Cerebellar cortex (tissue), 1 donor: ENCODE data around the gene SPRED2.
"Not testable (repeated sequence)": the region's sequence is repeated elsewhere in the genome, so short reads cannot be mapped to it uniquely, and the experiment has no call there.

Experiments used
- DNase-seq: peaks from one replicate; pipeline ENCODE4 v3.0.0-alpha.2; 2015; ENCODE audit warnings: low spot score

SPRED2 gene

GRCh38 chr2:65343386-65343785 lies 89.0 kb downstream of the SPRED2 start:
- no peak for DNase-seq

DNA sequence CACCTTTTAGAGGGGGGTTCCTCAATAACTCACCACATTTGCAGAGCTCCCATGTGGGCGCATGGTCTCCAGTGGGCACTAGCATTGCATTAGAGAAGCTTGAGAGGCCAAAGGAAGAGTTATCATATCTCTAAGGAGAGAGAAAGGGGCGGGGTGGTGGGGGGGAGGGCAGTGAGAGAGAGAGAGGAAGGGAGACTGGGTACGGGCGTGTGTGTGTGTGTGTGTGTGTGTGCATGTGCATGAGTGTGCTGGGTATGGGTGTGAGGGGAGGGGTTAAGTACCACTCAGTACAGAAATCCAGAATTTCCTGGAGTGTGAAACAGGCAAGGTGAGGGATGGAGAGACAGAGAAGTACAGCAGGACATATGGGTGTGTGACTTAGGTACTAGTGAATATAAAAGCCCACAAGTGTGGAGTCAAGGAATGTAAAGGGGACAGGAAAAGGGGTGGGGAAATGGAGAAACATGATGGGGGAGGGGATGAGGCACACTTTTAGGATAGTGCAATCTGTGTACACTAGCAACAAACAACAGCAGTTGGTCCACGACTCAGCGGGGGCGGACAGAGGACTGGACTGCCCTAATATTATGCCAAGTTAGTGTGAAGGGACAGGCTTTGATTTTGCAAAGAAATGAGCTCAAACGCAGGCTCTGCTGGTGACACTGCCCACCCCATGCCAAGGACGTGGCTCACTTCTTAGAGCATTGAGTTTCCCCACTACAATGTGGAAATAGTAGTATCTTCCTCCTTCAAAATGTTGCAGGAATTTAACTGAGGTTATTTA lies 91.3 kb downstream of the SPRED2 start:
- no peak for DNase-seq

- DNase-seq, result no peak
Measured at GRCh38 chr2:65339648-65340047, 92.8 kb downstream of the SPRED2 start.

- DNase-seq, result not testable (repeated sequence)
Measured at GRCh38 chr2:65338830-65339495, 93.4 kb downstream of the SPRED2 start.

GRCh38 chr2:65337915-65338314 lies 94.5 kb downstream of the SPRED2 start:
- not testable (repeated sequence) for DNase-seq

DNA sequence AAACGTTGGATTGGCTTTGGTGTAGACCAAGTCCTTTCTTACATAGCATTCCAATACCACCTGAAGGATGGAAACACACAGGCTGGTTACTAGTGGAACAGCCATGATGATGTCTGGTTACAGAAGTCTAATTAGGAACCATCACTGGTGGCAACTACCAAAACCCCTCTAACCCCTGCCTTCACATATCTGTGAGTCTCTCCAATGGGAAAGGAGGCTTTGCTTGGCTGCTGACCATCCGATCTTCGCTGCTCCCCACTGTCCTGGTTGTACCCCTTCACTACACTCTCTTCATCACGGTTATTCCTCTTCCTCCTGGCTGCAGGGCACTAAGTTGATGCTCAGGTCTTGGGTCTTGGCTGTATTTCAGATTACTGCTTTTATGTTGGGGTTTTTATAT lies 97.7 kb downstream of the SPRED2 start:
- no peak for DNase-seq

GRCh38 chr2:65331336-65332025 lies 100.9 kb downstream of the SPRED2 start:
- DNase-seq, result no peak

DNA sequence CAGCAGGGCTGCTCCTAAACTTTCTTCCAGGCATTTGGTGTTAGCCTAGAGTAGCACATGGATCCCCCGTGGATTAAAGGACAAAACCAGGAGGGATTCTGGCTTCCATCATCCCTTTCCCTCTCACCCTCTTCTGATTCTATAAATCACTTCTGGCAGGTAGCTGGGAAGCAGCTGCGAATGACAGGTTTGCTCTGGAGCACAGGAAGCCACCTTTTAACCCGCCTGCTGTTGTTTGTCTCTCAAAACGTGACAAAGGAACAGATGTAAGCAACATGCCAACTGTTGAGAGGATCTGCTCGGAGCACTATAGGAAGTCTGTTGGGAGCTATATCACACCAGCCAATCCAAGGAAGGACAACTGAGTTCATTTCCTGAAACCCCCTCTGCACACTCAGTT lies 102.9 kb downstream of the SPRED2 start:
- no peak for DNase-seq

DNA sequence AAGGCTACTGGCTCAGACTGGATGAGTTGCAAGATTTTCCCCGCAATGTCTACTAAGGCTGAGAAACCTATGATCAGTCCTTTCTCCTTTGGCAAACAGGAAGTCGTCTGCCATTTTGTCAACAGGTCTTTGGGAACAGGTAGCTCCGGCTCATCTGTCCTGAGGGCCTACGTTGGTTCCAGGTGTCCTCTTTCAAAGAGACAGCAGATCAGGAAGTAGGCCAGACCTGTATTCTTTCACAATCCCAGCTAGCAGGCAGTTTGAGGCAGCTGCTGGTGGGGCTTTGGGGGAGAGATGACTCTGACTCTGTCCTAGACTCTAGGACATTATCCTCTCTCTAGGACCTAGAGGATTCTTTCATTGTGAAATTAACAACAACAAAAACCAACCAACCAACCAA lies 106.1 kb downstream of the SPRED2 start:
- no peak for DNase-seq

DNA sequence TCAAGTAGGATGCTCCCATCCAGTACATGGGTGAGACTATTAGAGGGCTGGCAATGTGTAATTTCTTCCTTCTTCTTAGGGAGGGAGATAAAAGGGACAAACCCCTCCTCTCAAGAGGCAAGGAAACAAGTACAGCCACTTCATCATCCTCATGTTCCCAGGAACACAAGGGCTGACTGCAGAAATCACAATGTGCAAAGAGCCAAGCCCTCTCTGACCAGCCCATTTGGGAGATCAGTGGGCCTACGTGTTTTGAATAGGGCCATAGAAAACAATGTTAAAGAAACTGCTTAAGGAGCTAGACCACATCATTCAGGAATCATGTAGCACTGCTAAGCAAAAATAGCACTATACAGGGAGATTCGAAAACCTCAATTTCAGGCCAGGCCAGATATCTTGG lies 107.3 kb downstream of the SPRED2 start:
- DNase-seq, result no peak

DNA sequence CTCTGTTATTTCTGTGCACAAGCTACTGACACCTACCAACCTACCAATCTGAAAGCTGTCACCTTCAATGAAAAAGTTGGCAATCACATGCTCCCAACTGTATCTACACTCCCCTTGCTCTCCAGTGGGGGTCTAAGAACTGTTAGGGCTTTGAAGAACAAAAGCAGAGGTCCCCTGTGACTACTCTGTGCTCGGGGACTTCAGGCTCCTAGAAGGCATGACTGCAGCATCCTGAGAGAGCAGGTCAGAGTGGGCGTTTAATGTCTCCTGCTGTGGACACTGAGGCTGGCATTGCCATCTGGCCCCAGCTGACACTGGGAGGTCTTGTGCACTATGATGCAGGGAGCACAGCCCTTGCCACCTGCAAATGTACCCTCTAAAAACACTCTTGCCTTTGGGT lies 111.5 kb downstream of the SPRED2 start:
- no peak for DNase-seq

GRCh38 chr2:65320042-65320725 lies 112.2 kb downstream of the SPRED2 start:
- peak; percentile 33 for DNase-seq

- no peak for DNase-seq
Measured at GRCh38 chr2:65319674-65320041, 112.7 kb downstream of the SPRED2 start.

DNA sequence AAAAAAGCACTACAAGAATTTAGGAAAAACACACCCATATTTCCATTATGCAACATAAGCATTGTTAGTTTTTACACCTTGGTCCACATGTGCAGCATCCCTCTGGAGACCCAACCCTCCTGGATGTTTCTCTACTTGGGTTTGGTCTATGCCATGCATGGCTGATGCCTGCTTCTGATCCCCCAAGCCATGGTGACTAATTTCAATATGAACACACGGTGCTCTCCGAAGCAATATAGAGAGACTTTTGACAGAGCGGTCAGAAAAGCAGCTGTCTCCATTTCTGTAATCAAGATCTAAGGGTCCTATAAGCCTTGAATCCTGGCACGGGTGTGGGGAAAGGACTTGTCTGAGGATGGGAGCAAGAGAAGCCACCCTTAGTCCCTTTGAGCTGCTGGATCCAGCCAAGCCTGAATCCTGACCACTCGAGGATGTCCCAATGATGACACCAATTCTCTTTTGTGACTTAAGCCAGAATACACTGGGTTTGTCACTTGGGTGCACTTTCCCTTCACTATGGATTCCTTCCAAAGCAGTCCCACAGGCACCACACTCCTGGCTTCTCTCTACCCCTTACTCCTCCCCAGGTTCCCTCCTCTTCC lies 113.2 kb downstream of the SPRED2 start:
- DNase-seq, result no peak

GRCh38 chr2:65317841-65318240 lies 114.6 kb downstream of the SPRED2 start:
- DNase-seq, result no peak

DNA sequence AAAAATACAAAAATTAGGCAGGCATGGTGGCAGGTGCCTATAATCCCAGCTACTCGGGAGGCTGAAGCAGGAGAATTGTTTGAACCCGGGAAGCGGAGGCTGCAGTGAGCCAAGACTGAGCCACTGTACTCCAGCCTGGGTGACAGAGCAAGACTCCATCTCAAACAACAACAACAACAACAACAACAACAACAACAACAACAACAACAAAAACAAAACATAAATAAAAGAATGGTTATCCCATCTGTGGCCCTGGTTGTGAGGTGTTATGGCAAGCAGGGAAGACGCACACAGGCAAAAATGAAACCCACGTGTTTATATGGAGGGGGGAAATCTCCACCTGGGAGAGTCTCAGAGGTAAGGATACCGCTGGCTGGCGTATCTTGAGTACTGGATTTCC lies 115.0 kb downstream of the SPRED2 start:
- DNase-seq, result not testable (repeated sequence)

GRCh38 chr2:65316072-65316471 lies 116.3 kb downstream of the SPRED2 start:
- DNase-seq, result no peak

DNA sequence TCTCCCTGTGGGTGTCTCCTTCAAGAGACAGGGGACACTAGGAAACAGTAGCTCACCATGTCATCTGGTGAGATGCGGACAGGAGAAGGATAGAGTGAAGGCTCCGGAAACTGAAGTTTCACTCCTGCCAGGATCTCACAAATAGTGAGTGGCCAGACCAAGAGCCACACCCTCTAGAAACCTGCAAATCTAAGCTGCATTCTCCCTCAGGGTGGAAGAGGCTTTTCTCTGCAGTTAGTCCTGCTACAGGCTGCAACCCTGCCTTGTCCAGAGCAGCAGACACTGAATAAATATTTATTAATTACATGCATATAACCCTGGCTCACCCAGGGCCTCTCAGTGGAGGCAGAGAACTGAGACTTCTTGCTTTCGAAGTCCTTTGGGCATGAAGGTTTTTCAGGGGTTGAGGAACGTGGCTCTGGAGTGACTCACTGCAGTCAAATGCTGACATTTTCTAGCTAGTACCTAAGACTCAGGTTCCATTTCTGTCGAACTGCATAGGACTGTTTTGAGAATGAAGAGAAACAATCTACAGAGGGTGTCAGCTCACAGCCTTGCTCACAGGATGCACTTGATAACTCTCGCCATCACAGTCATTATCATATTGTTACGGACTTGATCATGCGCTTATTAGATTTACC lies 117.5 kb downstream of the SPRED2 start:
- no peak for DNase-seq

- no peak for DNase-seq
Measured at GRCh38 chr2:65313954-65314256, 118.5 kb downstream of the SPRED2 start.

DNA sequence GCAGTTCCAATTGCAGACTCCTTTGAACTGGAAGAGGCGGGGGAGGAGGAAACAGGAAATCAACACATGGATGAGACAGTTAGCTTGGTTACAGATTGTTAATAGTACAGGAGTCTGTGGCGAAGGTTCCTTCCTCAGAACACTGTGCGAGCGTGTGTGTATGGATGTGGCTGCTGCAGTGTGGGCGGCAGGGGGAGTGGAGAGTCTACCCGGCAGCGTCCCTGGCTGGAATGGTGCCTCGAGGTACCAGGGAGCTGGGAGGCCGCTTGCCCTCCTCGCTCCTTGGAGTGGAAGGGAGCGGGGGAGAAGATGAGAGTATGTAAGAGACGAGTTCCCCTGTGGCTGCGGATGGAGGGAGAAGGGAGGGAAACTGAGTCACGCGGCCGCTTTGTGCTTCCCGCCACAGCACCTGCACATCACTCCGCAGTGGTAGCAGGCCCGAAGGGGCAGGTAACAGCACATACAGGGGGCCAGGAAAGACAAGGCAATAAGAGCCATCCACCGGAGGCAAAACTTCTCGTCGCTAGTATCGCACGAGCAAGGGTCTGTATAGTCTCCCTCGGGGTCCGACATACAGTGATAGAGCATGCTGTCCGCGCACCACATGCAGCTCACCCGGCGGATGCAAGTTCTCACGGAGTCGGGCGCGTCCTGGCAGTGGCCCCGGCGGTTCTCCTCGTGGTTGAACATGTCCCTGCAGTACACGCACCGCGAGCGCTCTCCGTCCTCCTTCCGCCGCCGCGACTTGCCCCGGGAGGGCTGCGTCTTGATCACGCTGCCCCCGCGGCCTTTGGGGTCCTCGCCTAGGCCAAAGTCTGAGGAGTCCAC lies 119.1 kb downstream of the SPRED2 start:
- DNase-seq, result no peak

DNA sequence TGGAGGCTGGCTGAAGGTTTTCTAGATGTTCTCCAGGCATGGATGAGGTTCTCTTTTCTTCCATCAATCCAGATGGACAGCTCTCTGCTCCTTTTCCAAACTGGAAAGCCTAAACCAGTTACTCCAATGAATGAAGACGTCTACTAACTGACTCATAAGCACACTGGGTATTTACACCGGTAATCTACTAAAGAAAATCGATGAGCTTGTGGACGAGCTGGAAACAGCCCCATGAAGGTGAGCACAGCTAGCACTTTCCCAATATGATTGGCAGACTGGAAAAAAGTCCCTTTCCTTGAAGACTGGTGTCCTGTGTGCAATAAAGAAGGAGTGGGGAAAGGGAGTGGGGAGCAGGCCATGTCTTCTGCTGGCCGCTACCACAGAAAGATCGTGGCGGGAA lies 120.8 kb downstream of the SPRED2 start:
- DNase-seq, result no peak
